HG03064 (cell line): ENCODE measurements around the gene GPR37.

Experiments
- ATAC-seq: cut with Tn5 transposase; IDR thresholded peaks from one replicate; pipeline ENCODE4 v1.9.1; 2021; ENCODE audit warnings: low read depth; ENCODE audit not compliant: unreplicated experiment

The GPR37 gene

GRCh38 chr7:124780608-124781007, 15.0 kb upstream of the GPR37 start:
- no peak for ATAC-seq

DNA sequence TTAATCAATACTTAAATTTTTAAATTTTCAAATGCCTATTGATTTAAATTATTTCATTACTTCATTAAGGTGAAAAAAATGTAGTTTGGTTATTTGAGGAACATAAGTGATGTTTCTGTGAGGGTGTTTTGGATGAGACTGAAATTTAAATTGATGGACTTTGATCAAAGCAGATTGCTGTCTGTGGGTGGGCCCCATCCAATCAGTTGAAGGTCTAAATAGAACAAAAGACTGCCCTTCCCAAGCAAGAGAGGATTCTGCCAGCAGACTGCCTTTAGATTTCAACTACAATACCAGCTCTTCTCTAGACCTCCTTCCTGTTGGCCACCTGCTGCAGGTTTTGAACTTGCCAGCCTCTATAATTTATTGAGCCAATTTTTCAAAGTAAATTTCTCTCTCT, 14.5 kb upstream of the GPR37 start:
- no peak for ATAC-seq

DNA sequence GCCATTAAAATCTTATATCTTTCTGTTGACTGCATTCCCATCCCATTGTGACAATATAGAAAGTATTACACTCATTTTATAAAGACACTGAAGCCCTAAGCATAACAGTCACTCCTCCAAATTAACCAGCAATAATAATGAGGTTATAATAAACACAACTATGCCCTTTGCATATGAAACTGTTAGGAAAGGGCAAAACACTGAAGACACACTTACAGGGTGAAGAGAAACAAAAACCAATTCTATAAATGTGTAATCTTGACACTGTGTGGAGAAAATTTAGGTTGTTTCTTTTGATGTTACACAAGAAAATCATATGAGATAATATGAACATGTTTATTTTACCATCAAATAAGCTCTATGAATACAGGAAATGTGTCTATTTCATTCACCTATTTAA, 14.0 kb upstream of the GPR37 start:
- no peak for ATAC-seq

GRCh38 chr7:124779194-124779593, 13.6 kb upstream of the GPR37 start:
- no peak for ATAC-seq

- ATAC-seq = no peak
Observed at GRCh38 chr7:124777268-124777667, 11.7 kb upstream of the GPR37 start.

DNA sequence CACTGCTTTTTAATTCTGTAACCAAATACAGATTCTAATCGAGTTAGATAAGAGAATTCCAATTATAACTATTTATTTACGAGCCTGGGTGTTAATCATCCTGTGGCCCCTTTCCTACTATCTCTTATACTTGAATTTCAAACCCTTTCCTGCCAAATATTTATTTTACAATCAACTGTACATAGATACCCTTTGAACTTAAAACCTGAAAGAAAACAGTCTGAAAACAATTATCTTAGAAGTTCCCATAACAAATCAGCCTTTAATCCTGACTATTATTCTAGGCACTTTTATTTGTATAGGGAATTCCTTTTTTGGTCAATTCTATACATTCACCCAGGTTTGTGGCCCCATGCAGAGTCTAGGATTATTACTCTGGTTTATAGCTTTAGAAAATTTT, 10.6 kb upstream of the GPR37 start:
- ATAC-seq = no peak

DNA sequence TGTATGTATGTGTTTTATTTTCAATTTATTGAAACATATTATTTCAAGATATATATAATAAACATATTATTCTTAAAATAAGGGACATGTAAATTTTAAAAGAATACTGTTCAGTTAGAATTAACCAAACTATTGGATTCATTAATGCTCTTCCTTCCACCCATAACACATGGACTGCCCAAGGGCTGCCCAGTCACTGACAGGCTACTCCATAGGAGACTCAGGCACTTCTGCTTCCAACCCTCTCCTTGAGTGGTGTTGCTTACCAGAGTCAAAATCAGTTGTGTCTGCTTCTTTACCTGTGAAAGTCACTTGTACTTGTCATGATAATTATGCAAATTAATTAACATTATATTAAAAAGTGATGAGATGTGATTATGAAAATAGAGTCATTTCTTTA, 9.8 kb upstream of the GPR37 start:
- no peak for ATAC-seq

DNA sequence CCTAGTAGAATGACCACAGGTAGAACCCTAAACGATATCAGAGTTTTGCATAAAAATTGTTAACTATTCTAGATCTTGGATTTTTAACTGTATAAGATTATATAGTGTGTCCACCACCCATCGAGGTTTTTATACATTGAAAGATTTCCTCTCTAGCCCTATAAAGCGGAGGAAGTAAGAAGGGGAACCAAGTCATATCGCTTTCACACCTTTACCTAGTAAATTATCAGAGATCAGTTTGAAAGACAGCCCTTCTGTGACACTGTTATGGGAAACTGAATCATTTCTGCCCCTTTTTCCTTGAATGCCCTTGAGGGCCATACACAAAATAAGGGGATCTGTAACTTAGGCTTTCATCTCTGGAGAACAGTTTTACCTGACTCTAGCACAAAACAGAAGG, 8.3 kb upstream of the GPR37 start:
- no peak for ATAC-seq

DNA sequence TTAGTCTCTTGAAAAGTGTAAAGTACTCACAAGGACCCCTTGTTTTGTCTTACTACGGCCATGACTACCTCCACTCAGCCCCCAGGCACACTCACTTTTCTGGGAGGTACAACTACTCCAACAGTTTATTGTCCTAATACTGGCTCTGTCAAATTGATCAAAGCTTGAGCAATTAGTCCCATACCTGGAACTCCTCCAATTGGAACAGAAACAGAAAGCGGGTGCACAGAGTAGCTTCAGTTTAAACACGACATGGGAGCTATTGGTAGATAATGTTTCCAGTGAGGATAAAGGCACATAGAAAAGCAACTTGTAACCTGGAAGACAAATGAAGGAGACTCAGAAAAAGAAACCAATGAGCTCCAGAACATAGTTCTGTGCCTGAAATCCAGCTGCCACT, 7.7 kb upstream of the GPR37 start:
- ATAC-seq = no peak

GRCh38 chr7:124769136-124769535, 3.5 kb upstream of the GPR37 start:
- no peak for ATAC-seq

GRCh38 chr7:124768525-124768924, 2.9 kb upstream of the GPR37 start:
- no peak for ATAC-seq

DNA sequence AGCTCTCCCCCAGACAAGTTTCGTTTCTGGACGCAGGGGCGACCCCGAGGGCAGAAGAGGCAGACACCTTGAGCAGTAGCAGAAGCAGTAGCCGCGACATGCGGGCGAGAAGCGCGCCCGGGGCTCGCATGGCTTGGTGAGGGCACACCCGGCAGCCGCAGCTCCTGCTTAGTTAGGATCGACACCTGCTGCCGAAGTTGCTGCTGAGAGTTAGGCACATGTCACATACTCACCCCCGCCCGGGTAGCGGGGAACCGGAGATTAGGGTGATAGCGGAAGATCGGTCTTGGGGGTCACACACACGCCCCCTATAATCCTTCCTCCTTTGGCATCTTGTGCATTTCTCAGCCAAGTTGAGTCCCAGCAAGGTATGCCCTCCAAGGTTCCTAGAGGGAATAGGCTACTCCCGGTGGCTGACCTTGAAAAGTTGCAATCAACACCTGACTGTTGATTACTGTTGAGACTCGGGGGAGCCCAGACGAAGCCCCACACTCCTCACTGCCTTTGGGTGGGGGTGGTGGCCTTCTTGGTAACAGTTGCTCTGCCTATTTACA, 668 bp downstream of the GPR37 start:
- peak; percentile 40 for ATAC-seq

- no peak for ATAC-seq
Observed at GRCh38 chr7:124764051-124764846, 1.3 kb downstream of the GPR37 start.

DNA sequence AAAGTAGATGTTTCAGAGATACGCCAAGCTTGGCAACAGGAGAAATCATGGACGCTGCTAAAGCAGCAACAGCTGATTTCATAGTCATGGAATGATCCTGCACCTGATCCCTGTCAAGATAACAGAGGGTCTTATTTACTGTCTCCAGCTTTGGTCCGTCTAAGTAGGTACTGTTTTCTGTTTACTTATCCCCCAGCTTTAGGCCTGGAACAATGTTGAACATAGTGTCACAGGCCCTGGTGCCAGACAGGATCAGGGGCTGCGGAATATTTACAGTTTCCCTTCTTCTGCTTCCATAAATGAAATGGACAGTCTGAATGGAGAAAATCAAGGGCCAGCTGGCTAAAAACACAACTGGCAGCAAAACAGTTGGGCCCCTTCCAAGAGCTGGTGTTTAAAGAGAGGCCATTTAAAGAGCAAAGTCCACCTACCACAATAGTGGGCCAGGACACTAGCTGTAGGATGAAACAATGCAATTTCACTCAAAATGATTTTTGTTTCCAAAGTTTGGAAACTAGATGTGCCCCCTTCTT, 2.9 kb downstream of the GPR37 start:
- no peak for ATAC-seq

DNA sequence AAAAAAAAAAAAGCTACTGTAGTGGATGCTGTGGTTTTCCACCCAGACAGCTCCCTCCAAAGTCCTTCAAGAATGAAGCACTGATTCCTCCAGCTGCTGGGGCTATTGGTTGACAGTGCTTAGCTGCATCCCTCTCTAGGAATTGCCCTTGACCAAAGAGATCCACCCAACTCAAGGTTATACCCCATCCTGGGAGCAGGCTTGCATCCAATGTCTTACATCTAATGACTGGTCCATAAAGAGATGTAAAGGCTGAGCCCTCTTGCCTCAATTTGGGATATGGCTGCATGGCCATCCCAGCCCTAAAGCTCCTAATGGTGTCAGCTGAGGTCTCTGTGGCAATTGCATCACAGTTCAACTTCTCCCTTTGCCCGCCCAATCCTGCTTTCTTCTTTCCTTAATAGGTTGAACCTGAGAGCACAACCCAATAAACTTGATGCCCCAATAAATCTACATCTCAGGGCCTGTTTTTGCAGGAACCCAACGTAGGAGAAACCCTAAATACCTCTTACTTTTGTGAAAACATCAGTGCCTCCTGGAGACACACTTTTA, 4.4 kb downstream of the GPR37 start:
- ATAC-seq = no peak

GRCh38 chr7:124758327-124758726, 7.3 kb downstream of the GPR37 start:
- no peak for ATAC-seq

- ATAC-seq = no peak
Observed at GRCh38 chr7:124754576-124755268, 10.9 kb downstream of the GPR37 start.

GRCh38 chr7:124752310-124752709, 13.3 kb downstream of the GPR37 start:
- ATAC-seq = no peak

- ATAC-seq = no peak
Observed at GRCh38 chr7:124751027-124751426, 14.6 kb downstream of the GPR37 start.

DNA sequence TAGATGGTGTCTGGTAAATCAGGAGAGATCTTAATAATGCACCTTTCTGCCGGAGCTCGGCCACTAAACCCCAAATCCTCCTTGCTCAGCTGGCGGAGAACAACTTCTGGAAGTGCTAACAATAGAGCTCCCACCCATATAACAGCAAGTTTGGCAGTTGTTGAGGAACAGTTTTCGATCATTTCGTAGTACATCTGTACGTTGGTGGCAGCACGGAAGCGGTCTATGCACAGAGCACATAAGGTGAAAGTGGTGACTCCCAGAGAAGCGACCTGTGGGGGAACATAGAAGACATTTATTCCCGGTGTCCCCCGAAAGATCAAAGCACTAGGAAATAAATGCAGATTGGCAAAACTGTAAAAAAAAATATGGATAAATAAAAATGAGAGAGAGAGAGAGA, 18.5 kb downstream of the GPR37 start:
- no peak for ATAC-seq

- no peak for ATAC-seq
Observed at GRCh38 chr7:124738639-124739038, 27.0 kb downstream of the GPR37 start.
